ENCODE data around the gene CLNK.

GRCh38 chr4:10694828-10695209, 10.3 kb upstream of the CLNK start:
- TF ChIP-seq CTCF (IDR thresholded peaks at IDR 0.05) (no peak), POLR2AphosphoS5 (IDR thresholded peaks at IDR 0.05) (no peak), POLR2A (IDR thresholded peaks at IDR 0.05) (no peak)
